Measurements from ENCODE around the gene ART4.

DNA sequence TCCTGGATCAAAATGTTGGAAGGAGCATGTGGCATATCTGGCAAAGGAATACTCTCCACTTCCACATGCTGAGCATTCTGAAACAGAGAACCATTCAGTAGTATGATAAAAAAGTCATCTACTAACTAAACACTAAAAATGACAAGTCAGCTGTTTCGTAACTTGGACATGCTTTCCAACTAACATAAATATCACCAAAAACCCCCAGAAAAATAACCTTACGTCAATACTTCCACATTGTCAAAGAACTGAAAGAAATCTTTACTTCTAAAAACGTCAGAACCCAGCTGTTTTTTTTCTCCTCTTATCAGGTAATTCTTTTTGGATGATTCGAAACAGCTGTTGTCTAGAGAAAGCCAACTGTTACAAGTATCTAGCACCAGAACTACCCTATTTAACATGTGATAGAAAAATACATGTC, 48.3 kb downstream of the ART4 start:
- TF ChIP-seq, protein P1, sequence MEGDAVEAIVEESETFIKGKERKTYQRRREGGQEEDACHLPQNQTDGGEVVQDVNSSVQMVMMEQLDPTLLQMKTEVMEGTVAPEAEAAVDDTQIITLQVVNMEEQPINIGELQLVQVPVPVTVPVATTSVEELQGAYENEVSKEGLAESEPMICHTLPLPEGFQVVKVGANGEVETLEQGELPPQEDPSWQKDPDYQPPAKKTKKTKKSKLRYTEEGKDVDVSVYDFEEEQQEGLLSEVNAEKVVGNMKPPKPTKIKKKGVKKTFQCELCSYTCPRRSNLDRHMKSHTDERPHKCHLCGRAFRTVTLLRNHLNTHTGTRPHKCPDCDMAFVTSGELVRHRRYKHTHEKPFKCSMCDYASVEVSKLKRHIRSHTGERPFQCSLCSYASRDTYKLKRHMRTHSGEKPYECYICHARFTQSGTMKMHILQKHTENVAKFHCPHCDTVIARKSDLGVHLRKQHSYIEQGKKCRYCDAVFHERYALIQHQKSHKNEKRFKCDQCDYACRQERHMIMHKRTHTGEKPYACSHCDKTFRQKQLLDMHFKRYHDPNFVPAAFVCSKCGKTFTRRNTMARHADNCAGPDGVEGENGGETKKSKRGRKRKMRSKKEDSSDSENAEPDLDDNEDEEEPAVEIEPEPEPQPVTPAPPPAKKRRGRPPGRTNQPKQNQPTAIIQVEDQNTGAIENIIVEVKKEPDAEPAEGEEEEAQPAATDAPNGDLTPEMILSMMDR (IDR thresholded peaks at IDR 0.05), result no peak
- no peak for TF ChIP-seq POLR2A (IDR thresholded peaks at IDR 0.05)
